HG03442 (cell line): ENCODE measurements around the gene FAM43B.

ENCODE experiments used
- ATAC-seq: cut with Tn5 transposase; IDR thresholded peaks from one replicate; pipeline ENCODE4 v1.9.1; 2021; ENCODE audit warnings: mild to moderate bottlenecking, moderate library complexity; ENCODE audit not compliant: unreplicated experiment

Gene FAM43B

DNA sequence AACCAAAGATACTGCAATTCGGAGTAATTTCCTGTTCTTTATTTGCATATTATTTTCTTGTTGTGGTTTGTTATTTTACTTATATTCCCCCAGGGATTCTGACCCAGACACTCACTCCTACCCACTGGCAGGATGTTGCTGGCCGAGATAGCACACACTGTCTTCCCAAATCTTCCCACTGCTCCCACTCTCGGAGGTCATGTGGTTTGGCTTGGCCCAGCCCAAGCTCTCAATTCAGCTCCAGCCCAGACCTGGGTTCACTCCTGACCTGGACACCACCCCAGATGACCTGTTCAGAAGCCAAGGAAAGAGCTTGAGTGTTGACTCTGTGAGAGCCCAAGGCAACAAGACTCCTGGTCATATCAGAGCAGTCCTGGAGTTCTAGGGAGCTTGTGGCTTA is 1.2 kb upstream of the FAM43B start:
- ATAC-seq, result no peak

DNA sequence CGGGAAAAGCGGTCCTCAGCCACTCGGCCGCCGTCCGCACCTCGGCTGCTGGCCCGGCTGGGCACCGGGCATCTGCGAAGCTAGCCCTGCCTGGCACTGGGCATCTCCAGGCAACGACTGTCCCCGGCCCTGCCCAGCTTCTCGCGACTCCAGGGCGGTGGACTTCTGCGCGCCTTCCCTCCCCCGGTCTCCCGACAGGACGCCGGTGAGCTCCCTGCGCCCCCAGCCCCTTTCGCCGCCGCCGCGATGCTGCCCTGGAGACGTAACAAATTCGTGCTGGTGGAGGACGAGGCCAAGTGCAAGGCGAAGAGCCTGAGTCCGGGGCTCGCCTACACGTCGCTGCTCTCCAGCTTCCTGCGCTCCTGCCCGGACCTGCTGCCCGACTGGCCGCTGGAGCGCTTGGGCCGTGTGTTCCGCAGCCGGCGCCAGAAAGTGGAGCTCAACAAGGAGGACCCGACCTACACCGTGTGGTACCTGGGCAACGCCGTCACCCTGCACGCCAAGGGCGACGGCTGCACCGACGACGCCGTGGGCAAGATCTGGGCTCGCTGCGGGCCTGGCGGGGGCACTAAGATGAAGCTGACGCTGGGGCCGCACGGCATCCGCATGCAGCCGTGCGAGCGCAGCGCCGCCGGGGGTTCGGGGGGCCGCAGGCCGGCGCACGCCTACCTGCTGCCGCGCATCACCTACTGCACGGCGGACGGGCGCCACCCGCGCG is 514 bp downstream of the FAM43B start:
- ATAC-seq, result no peak

DNA sequence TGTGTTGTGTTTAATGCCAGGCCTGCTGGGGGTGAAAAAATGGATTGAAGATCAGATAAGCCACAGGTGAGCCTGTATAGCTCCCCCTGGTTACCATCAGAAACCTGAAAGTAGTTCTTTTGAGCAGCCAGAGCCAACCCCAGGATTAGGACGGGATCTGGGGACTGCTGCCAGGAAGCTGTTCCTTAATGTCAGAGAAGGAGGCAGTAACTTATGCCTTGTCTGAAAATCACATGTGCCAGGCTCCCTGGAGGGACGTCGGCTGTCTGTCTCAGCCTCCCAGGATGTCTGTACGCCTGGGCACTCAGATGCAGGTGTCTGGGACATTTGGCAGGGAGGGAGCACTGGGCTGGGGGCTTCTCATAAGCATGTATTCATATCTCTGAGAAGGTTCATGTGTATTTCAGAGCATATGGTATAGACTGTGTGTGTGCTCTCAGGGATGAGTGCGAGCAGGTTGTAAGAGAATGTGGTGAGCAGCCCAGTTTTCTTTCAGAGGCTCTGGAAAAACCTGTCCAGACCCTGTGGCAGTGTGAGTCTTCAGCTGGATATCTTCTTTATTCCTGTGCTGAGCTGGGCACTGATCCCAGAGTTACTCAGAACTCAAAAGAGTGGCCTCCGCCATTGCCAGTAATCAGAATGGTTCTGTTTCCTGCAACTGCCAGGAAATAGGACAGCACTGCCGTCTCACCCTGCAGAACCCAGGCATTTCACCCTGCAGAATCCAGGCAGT is 2.8 kb downstream of the FAM43B start:
- ATAC-seq, result no peak

DNA sequence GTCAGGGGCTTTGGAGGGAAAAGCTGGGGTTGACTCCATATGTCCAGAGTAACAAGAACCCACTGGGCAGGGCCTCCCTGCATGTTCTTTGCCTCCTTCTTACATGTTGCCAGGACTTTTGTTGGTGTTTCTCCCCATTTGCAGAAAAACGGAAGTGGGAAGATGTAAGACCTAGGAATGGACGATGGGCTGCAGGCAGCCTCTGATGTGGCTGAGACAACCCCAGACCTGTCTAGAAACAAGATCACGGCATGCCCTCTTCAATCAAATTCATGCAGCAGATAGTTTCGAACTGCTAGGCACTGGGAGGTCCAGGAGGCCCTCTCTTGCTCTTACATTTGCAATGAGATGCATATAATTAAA is 3.4 kb downstream of the FAM43B start:
- ATAC-seq, result no peak

DNA sequence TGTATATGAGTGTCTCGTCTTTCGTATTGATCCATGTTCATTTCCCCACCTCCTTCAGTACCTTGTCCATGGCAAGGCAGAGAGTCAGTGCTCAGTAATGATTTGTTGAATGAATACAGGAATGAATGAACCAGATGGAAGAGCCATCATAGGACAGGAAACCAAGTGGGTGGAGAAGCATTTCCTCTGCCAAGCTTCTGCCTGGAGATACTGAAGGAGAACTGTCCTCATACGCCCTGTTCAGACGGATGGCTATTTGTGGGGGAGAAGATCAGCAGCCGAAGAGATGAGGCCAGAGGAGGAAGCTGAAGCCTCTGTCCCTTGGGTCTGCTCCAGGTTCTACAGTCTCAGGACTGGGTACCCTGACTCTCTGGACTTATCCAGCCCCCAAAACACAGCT is 5.8 kb downstream of the FAM43B start:
- ATAC-seq, result no peak

DNA sequence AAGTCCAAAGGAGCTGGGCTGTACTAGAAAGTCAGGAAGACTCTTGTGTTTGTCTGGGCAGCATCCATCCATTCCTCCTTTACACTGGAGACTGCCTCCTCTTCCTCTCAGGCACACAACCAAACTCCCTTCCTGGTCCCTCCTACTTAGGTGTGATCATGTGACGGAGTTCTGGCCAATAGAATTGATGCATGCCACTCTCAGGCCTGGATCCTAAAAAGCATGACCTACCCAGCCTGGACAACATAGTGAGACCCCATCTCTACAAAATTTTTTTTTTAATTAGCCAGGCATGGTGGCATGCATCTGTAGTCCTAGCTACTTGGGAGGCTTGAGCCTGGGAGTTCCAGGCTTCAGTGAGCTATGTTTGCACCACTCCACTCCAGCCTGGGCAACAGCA is 8.6 kb downstream of the FAM43B start:
- ATAC-seq, result no peak

DNA sequence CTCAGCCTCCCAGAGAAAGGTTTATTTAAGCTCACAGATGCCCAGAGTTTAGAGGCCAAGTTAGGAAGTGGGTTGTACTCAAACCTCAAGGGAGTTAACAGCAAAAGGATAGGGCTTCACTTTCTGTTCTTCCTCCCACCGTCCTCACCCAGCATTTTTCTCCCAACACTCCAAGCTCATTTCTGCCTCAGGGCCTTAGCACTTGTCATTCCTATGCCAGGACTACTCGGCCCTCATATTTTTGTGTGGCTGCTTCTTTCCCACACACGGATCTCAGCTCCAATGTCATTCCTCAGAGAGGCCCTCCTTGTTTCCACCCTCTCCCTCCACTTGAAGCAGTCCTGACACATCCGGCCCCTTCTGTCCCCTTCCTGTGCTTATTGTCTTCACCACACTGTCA is 12.9 kb downstream of the FAM43B start:
- ATAC-seq, result no peak

DNA sequence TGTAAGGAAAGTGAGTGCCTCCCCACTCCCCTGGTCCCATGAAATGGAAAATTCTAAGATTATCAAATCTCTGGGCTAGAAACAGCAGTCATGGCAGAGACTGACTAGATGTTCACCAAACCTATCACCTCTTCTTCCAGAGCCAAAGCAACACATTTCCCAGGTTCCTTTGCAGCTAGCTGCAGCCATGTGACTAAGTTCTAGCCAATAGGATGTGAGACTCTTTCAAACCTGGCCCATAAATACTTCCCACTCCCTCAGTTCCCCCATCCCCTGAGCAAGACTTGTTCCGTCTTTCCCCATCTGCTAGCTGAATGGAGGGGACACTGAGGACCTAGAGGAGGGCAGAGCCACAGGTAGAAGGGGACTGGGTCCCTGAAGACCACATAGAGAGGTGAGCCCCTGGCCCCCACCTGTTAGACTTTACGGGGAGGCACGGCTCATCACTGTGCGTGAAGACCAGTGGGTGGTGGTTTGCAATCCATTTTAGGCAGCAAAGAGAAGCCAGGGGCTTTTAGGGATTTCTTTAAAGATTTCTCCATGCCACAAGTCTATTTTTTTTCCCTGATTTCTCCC is 17.2 kb downstream of the FAM43B start:
- ATAC-seq, result no peak

DNA sequence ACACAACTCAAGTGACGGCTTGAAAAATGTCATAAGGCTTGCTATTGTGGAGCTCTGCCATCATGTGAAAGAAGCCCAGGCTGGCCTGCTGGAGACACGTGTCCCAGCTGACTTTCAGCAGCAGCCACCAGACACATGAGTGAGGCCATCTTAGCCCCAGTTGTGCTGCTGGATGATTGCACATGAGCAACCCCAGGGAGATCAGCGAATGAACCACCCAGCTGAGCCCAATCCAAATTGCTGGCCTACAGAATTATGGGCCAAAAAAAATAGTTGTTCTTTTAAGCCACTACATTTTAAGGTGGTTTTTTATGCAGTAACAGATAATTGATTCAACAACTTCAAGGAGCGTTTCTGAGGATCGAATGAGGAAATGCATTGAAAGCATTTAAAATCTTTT is 19.1 kb downstream of the FAM43B start:
- no peak for ATAC-seq

DNA sequence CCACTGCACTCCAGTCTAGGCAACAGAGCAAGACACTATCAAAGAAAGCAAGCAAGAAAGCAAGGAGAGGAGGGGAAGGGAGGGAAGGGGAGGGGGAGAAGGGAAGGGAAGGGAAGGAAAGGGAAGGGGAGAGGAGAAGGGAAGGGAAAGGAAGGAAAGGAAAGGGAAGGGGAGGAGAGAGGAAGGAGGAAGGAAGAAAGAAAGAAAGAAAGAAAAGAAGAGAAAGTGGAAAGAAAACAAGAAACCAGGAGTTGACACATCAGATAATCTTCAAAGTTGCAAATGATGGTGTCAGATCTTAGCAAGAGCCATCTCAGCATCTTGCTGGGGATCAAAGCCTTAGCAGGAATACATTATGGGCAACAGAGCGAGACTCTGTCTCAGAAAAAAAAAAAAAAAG is 21.6 kb downstream of the FAM43B start:
- no peak for ATAC-seq

DNA sequence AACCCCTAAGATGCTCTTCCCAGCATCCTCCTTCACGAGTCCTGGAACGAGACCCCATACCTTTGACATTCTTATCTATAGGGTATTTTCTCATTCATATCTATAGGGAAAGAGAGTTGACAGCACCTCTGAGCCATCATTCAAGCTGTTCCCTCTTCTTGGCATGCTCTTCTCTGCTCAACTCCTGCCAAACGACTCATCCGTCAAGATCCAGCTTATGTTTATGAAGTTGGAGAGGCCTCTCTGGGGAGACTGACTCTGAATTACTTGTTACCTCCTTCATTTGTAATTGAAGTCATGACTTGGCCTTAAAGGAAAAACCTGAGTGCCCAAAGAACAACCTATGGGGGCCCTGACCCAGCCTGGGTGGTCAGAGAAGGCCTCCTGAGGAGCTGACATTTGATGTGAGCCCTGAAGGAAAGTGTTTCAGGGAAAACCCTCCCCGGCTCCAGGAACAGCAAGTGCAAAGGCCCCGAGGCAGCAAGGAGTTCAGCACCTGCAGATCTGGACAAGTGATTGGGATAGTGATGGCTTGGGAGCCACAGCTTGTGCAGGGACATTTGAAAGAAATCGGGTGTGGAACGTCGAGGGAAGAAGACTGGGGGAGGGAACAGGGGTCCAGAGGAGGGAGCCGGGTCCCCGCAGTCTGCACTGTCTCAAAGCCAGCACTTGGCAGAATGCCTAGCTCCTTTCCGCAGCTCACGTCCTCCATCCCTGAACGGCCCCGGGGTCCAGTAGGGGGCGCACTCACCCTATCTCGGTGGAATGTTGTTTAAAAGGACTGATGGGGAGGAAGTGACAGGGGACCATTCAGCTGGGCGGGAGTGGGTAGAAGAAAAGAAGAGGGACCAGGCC is 22.5 kb downstream of the FAM43B start:
- ATAC-seq, result no peak

DNA sequence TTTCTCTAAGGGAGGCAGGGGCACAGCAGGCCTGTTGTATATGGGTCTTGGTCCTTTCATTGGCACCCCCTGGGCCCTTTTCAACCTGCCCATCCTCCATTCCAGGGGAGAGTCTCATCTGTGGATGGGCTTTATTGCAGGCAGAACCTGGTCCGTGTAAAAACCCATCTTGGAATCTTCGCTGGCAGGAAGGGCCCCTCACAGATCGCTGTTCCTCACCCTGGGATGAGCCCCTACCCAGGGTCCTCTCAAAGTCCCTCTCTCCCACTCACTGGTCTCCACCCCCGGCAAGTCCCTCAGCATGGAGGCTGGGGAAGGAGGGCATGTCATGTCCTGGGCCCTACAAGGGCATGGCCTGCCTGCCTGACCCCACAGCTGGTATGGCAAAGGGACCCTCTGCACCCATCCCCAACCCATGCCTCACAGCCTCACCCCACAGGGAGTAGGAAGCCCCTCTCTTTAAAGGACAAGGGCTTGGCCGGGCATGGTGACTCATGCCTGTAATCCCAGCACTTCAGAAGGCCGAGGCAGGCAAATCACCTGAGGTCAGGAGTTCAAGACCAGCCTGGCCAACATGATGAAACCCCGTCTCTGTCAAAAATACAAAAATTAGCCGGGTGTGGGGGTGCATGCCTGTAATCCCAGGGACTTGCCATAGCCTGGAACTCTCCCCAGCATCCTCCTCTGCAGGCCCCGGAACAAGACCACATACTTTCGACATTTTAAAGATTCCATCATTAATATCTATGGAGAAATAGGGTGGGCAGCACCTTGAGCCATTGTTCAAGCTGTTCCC is 23.4 kb downstream of the FAM43B start:
- ATAC-seq, result no peak

DNA sequence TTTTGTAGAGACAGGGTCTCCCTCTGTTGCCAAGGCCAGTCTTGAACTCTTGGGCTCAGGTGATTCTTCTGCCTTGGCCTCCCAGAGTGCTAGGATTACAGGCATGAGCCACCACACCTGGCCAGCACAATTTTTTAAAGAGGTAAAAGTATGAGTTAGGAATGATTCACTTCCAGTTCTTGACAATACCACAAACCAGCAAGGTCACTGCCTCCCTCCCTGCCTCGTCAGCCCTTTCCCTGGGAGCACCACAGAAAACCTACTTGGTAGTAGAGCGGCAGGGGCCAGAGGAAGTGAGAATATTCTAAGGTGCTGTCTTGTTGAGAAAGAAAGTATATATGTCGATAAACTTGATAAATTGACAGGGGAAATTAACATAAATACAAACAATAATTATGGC is 25.7 kb downstream of the FAM43B start:
- ATAC-seq, result no peak

DNA sequence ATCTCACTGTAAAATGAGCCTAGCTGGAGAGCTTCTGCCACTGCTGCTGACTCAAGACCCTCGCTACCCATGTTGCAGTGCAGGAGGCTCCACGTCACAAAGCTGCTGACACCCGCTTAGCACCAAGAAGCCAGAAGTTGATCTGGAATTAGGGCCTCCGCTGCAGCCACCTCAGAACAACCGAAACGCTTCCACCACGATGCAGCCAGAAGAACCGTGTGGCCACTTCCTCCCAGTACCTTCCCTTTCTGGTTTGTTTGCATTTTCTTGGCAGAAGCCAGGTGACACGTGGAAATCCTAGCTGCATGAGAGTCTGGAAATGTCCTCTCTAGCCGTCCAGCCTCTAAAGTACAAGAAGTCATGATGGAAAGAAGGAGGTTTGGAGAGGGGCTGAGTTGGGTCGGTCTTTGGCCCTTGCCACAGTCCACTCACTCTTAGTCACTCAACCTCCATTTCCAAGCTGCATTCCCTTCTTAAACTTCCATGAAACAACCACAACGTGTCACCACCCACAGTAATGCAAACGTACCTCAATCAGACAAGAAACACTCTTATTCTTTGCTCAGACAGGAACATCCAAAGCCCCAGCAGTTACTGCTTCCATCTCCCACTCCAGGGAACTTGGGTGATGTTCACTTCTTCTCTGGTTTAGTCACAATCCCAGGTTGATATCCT is 26.5 kb downstream of the FAM43B start:
- no peak for ATAC-seq

DNA sequence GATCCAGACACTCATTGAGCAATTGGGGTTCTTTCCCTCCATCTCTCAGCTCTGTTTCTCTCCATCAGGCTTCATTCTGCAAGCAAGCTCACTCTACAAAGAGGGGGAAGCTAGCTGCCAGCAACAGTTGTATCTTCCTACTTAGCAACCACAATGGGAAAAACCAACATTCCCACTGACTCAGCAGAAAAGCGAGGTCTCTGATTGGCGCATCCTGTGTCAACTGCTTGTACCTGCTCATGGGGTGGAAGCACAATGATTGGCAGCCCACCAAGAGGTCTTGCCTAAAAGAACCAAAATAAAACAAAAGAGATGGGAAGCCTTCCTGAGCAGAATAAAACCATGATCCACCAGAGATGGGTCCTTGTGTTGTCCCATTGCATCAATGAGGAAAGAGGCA is 32.5 kb downstream of the FAM43B start:
- no peak for ATAC-seq

DNA sequence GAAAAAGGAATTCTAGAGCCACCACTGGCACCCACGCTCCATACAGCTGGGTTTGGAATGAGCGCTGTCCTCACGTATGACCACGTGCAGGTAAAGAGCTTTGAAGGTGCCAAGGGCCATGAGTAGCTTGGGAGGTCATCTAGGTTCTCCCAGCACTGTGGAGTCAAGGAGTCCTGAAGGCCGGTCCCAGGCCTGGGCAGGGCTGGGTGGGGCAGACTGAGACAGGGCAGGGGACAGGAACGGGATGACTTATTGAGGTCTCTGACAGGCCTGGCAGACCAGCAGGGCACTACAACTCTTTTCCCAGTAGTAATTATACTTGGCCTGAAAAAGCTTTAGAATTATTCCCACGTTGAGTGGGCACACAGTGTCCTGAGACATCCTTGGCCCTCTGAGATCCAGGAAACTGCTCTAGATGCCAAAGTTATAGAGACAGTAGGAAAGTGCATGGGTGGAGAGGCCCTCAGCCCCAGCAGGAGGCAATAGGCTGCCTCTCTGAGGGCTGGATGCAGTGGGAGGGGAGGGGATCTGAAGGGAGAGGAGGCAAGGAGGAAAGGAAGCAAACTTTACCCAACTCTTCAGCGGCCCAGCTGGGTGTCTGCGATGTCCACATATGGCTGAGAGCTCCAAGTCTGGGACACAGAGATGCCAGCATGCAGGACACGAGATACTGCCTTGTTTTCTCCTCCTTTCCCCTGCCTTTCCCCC is 34.7 kb downstream of the FAM43B start:
- no peak for ATAC-seq

DNA sequence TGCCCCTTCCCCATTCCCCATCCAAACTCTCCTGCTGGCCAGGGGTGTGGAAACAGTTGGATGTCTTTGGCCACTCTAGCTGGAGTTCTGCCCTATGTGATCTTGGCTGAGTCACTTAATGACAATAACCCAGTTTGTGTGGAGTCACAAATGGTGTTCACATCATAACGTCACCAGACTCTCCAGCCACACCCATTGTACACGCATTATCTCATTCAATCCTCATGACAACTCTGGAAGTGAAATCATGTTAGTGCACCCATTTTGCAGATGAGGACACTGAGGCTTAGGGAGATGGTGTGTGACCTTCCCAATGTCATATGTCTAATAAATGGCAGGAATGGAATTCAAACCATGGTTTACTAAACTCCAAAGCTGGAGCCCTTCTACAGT is 35.3 kb downstream of the FAM43B start:
- ATAC-seq, result no peak

DNA sequence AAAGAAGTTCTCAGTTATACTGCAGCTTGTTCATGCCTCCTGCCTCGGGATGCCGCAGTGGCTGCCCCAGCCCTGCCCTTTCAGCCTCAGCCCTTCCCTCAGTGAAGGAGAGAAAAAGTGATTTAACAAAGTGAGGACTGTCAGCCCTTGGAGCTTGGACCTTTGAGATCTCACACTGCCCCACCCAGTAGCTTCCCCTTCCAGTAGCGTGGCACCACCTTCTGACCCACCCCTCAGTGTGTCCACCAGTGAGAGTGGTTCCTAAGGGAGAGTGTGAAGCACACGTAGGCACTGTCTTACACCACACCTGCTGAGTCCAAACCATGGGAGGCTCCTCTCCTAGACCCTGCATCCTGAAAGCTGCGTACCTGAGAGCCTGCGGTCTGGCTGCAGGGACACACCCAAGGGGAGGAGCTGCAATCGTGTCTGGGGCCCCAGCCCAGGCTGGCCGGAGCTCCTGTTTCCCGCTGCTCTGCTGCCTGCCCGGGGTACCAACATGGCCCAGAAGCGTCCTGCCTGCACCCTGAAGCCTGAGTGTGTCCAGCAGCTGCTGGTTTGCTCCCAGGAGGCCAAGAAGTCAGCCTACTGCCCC is 36.4 kb downstream of the FAM43B start, which contains the start of gene CDA:
Gene CDA, plus strand, starts transcription at position 464 of the 592 bp plus-strand sequence. Its CDS starts 33 bp downstream, at position 497.
- ATAC-seq, result no peak
